Small intestine (tissue), 7 donors: Measurements from ENCODE around the gene MAML2. TPM values are rescaled to one million over a fixed set of nuclear protein-coding genes. Genes with fewer than 3 reads are reported as not detected.

Experiments
- DNase-seq, 2 donors: peaks; one replicate each; pipeline versions ENCODE4 v3.0.0 to v3.0.0-alpha.2; 2013
- FAIRE-seq: peaks from 2 replicates; lab custom pipeline; 2012; peaks lifted over from hg19 to GRCh38; lab: Jason Lieb, UNC
- H3K27ac ChIP-seq, 3 donors: one replicate each; pipeline ENCODE4 v1.5.1; 2013; ENCODE audit warnings: low read length in 2 of 3, mild to moderate bottlenecking in 2 of 3, control low read depth in 1 of 3, inconsistent platforms in 1 of 3, low read depth in 1 of 3, moderate library complexity in 1 of 3
- H3K27me3 ChIP-seq, 3 donors: one replicate each; pipeline ENCODE4 v1.6.1; 2013; ENCODE audit warnings: low read length in 3 of 3, inconsistent platforms in 1 of 3; ENCODE audit not compliant: control insufficient read depth in 3 of 3, insufficient read depth in 3 of 3
- H3K36me3 ChIP-seq, 3 donors: one replicate each; pipeline ENCODE4 v1.6.1; 2013; ENCODE audit warnings: low read length in 3 of 3, inconsistent platforms in 1 of 3, low read depth in 1 of 3, mild to moderate bottlenecking in 1 of 3, moderate library complexity in 1 of 3; ENCODE audit not compliant: control insufficient read depth in 3 of 3, insufficient read depth in 2 of 3
- H3K4me1 ChIP-seq, 3 donors: one replicate each; pipeline ENCODE4 v1.6.1; 2013; ENCODE audit warnings: low read length in 2 of 3, inconsistent platforms in 1 of 3, low read depth in 1 of 3, mild to moderate bottlenecking in 1 of 3, moderate library complexity in 1 of 3; ENCODE audit not compliant: control insufficient read depth in 3 of 3, insufficient read depth in 2 of 3
- H3K4me3 ChIP-seq, 3 donors: one replicate each; pipeline ENCODE4 v1.5.1; 2013; ENCODE audit warnings: low read length in 3 of 3, control low read depth in 1 of 3, inconsistent platforms in 1 of 3, low read depth in 1 of 3, mild to moderate bottlenecking in 1 of 3, moderate library complexity in 1 of 3
- H3K9me3 ChIP-seq, 2 donors: one replicate each; pipeline ENCODE4 v1.6.1; 2013; ENCODE audit warnings: low read depth in 1 of 2, low read length in 1 of 2; ENCODE audit not compliant: control insufficient read depth in 2 of 2, insufficient read depth in 1 of 2
- WGBS, 3 donors: extraction: QIAGEN DNeasy Blood & Tissue Kit; methylation state at CpG; one replicate each; pipeline ENCODE4 v1.1.7; 2013; 5-methylcytosine and 5-hydroxymethylcytosine counted together
- polyA plus RNA-seq, 4 donors: library from polyadenylated mRNA; stranded (reverse) in 3 of 4; unstranded in 1 of 4; fragments of 200-250 nt in 3 of 4; fragments of 120-200 nt in 1 of 4; gene quantifications; one replicate each; pipeline versions ENCODE4 v1.2.1 to v1.2.3, GENCODE V29; 2013
- donor health status: healthy with polysubstance abuse.
- donor health status: control.
- donor health status: control.
- donor health status: Bipolar disorder and iron deficiency.
- donor health status: healthy.

Gene MAML2
- polyA plus RNA-seq, 4 donors: 0.45 to 11.6 (median 1.6) TPM

GRCh38 chr11:96079691-96080090 is 263.3 kb downstream of the MAML2 start:
- 89 to 95% (median 92%) methylated on average over 4 of the region's 4 CpGs for WGBS, 3 donors
- DNase-seq (no peak), FAIRE-seq (no peak)
- Histone ChIP-seq H3K27me3 (no peaks in the 10 kb centered on the region), H3K4me3 (no peak overlapping the region), H3K9me3 (no peaks in the 10 kb centered on the region), H3K36me3 (peaks cover 0 to 2% (median 0%) of the 10 kb centered on the region in 3 donors), H3K27ac (no peak overlapping the region), H3K4me1 (peaks cover 0 to 5% (median 4%) of the 10 kb centered on the region in 3 donors)

GRCh38 chr11:96075532-96075959 is 267.4 kb downstream of the MAML2 start:
- no peak overlapping the region for H3K27ac ChIP-seq
- peaks cover 0 to 7% (median 0%) of the 10 kb centered on the region in 3 donors for H3K36me3 ChIP-seq
- peaks cover 0 to 5% (median 4%) of the 10 kb centered on the region in 3 donors for H3K4me1 ChIP-seq
- no peaks in the 10 kb centered on the region for H3K27me3 ChIP-seq
- 67 to 84% (median 72%) methylated on average over 5 of the region's 5 CpGs for WGBS, 3 donors
- no peaks in the 10 kb centered on the region for H3K9me3 ChIP-seq
- DNase-seq: no peak
- FAIRE-seq: no peak
- H3K4me3 ChIP-seq: no peak overlapping the region

GRCh38 chr11:96074551-96075310 is 268.3 kb downstream of the MAML2 start:
- WGBS, 3 donors: 69 to 79% (median 75%) methylated on average over 11 of the region's 11 CpGs
- no peak overlapping the region for H3K4me3 ChIP-seq
- H3K4me1 ChIP-seq: peaks cover 0 to 5% (median 4%) of the 10 kb centered on the region in 3 donors
- DNase-seq (no peak), FAIRE-seq (no peak)
- no peaks in the 10 kb centered on the region for H3K9me3 ChIP-seq
- H3K27me3 ChIP-seq: no peaks in the 10 kb centered on the region
- H3K36me3 ChIP-seq: peaks cover 0 to 10% (median 0%) of the 10 kb centered on the region in 3 donors
- no peak overlapping the region for H3K27ac ChIP-seq

GRCh38 chr11:96073536-96073935 is 269.5 kb downstream of the MAML2 start:
- DNase-seq (peak; percentile 75 to 76), FAIRE-seq (no peak)
- WGBS, 3 donors: 16 to 73% (median 37%) methylated on average over 6 of the region's 6 CpGs
- Histone ChIP-seq H3K4me3 (no peak overlapping the region), H3K36me3 (peaks cover 0 to 10% (median 0%) of the 10 kb centered on the region in 3 donors), H3K9me3 (no peaks in the 10 kb centered on the region), H3K27ac (no peak overlapping the region), H3K4me1 (peaks cover 0 to 5% (median 4%) of the 10 kb centered on the region in 3 donors), H3K27me3 (no peaks in the 10 kb centered on the region)

- no peak overlapping the region for H3K4me3 ChIP-seq
- 89 to 98% (median 97%) methylated on average over 7 of the region's 7 CpGs for WGBS, 3 donors
- peaks cover 0 to 13% (median 4%) of the 10 kb centered on the region in 3 donors for H3K4me1 ChIP-seq
- no peak overlapping the region for H3K27ac ChIP-seq
- peaks cover 0 to 10% (median 0%) of the 10 kb centered on the region in 3 donors for H3K36me3 ChIP-seq
- no peaks in the 10 kb centered on the region for H3K9me3 ChIP-seq
- no peak for DNase-seq
- H3K27me3 ChIP-seq: no peaks in the 10 kb centered on the region
- FAIRE-seq: no peak
These were observed 270.4 kb downstream of the MAML2 start for GRCh38 chr11:96072592-96072991.

GRCh38 chr11:96070453-96070852 is 272.5 kb downstream of the MAML2 start:
- DNase-seq: no peak
- Histone ChIP-seq H3K27ac (no peak overlapping the region), H3K4me1 (peaks cover 0 to 21% (median 1%) of the 10 kb centered on the region in 3 donors), H3K4me3 (no peak overlapping the region), H3K9me3 (no peaks in the 10 kb centered on the region), H3K27me3 (no peaks in the 10 kb centered on the region), H3K36me3 (peaks cover 0 to 13% (median 1%) of the 10 kb centered on the region in 3 donors)
- WGBS, 3 donors: 79 to 89% (median 88%) methylated on average over 8 of the region's 8 CpGs
- no peak for FAIRE-seq

GRCh38 chr11:96067160-96067559 is 275.8 kb downstream of the MAML2 start:
- H3K4me1 ChIP-seq: peaks cover 0 to 30% (median 4%) of the 10 kb centered on the region in 3 donors
- no peak overlapping the region for H3K4me3 ChIP-seq
- WGBS, 3 donors: 80 to 88% (median 82%) methylated on average over 3 of the region's 3 CpGs
- H3K9me3 ChIP-seq: no peaks in the 10 kb centered on the region
- H3K36me3 ChIP-seq: peaks cover 0 to 13% (median 1%) of the 10 kb centered on the region in 3 donors
- no peak for DNase-seq
- H3K27ac ChIP-seq: no peak overlapping the region
- H3K27me3 ChIP-seq: no peaks in the 10 kb centered on the region
- FAIRE-seq: no peak

- H3K4me3 ChIP-seq: no peak overlapping the region
- H3K27ac ChIP-seq: no peak overlapping the region
- no peaks in the 10 kb centered on the region for H3K27me3 ChIP-seq
- no peaks in the 10 kb centered on the region for H3K9me3 ChIP-seq
- peaks cover 0 to 7% (median 1%) of the 10 kb centered on the region in 3 donors for H3K36me3 ChIP-seq
- peaks cover 0 to 33% (median 4%) of the 10 kb centered on the region in 3 donors for H3K4me1 ChIP-seq
- 86 to 100% (median 95%) methylated on average over 3 of the region's 3 CpGs for WGBS, 3 donors
- DNase-seq (no peak), FAIRE-seq (no peak)
These were observed 277.6 kb downstream of the MAML2 start for GRCh38 chr11:96065379-96065778.
